Measurements from ENCODE around the gene CAPN12.
"Not testable (repeated sequence)": the region's sequence is repeated elsewhere in the genome, so short reads cannot be mapped to it uniquely, and the experiment has no call there.

CAPN12 gene

GRCh38 chr19:38744298-38744681, at the start of gene CAPN12:
Gene CAPN12 (minus strand): TSS chr19:38744474. CDS start chr19:38744165, 309 bp downstream.
- no peak for DNase-seq

- no peak for DNase-seq
Measured at GRCh38 chr19:38793671-38794070, 49.4 kb upstream of the CAPN12 start.

GRCh38 chr19:38793177-38793576, 48.9 kb upstream of the CAPN12 start:
- DNase-seq, result no peak

- no peak for DNase-seq
Measured at GRCh38 chr19:38792250-38793111, 48.2 kb upstream of the CAPN12 start.

- DNase-seq, result not testable (repeated sequence)
Measured at GRCh38 chr19:38791451-38792064, 47.3 kb upstream of the CAPN12 start.

- not testable (repeated sequence) for DNase-seq
Measured at GRCh38 chr19:38790507-38791403, 46.5 kb upstream of the CAPN12 start.

- DNase-seq, result no peak
Measured at GRCh38 chr19:38788478-38789243, 44.4 kb upstream of the CAPN12 start, which contains the start of gene LGALS7B. Gene LGALS7B (plus strand): TSS chr19:38789200. CDS start chr19:38789227, 27 bp downstream.

- DNase-seq, result no peak
Measured at GRCh38 chr19:38786572-38787265, 42.4 kb upstream of the CAPN12 start.

GRCh38 chr19:38786061-38786460, 41.8 kb upstream of the CAPN12 start:
- not testable (repeated sequence) for DNase-seq

GRCh38 chr19:38785187-38785699, 41.0 kb upstream of the CAPN12 start:
- no peak for DNase-seq

- no peak for DNase-seq
Measured at GRCh38 chr19:38784224-38784623, 40.0 kb upstream of the CAPN12 start.

- DNase-seq, result not testable (repeated sequence)
Measured at GRCh38 chr19:38782212-38782611, 37.9 kb upstream of the CAPN12 start.

- no peak for DNase-seq
Measured at GRCh38 chr19:38781058-38781457, 36.8 kb upstream of the CAPN12 start.

- DNase-seq, result no peak
Measured at GRCh38 chr19:38780443-38780842, 36.2 kb upstream of the CAPN12 start.

GRCh38 chr19:38778733-38779132, 34.5 kb upstream of the CAPN12 start:
- no peak for DNase-seq

- no peak for DNase-seq
Measured at GRCh38 chr19:38774181-38774950, 30.1 kb upstream of the CAPN12 start.

GRCh38 chr19:38773469-38774177, 29.3 kb upstream of the CAPN12 start, which contains the start of gene LGALS7:
Gene LGALS7 (minus strand): TSS chr19:38773517. CDS start chr19:38773492, 25 bp downstream.
- no peak for DNase-seq

GRCh38 chr19:38771569-38771968, 27.3 kb upstream of the CAPN12 start:
- not testable (repeated sequence) for DNase-seq

- not testable (repeated sequence) for DNase-seq
Measured at GRCh38 chr19:38770949-38771275, 26.6 kb upstream of the CAPN12 start.

Measured in SW 1271 (cell line).